Esophagus squamous epithelium (tissue), 4 donors: ENCODE data around the gene NECTIN2.
"Not testable (repeated sequence)": the region's sequence is repeated elsewhere in the genome, so short reads cannot be mapped to it uniquely, and the experiment has no call there.

Experiments
- CTCF ChIP-seq, 6 experiments: fragments of 450-650 bp in 4 of 6; fragments of 200-600 bp in 2 of 6; sonication (generic) in 2 of 6; IDR thresholded peaks; one replicate each; pipeline ENCODE4 v1.5.1; 2016 to 2019; ENCODE audit warnings: antibody characterized with exemption in 6 of 6, mild to moderate bottlenecking in 4 of 6, moderate library complexity in 4 of 6
- POLR2A ChIP-seq, 4 donors: fragments of 450-650 bp; IDR thresholded peaks; one replicate each; pipeline ENCODE4 v1.6.1; 2017; ENCODE audit warnings: antibody characterized with exemption in 4 of 4, mild to moderate bottlenecking in 4 of 4, moderate library complexity in 3 of 4

DNA sequence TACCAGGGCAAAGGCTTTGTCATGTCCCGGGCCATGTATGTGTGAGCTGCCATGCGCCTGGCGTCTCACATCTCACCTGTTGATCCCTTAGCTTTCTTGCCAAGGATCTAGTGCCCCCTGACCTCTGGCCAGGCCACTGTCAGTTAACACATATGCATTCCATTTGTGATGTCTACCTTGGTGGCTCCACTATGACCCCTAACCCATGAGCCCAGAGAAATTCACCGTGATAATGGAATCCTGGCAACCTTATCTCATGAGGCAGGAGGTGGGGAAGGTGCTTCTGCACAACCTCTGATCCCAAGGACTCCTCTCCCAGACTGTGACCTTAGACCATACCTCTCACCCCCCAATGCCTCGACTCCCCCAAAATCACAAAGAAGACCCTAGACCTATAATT, 42.2 kb downstream of the NECTIN2 start:
- TF ChIP-seq CTCF, POLR2A (IDR thresholded peaks at IDR 0.05): not testable (repeated sequence)
